Heart left ventricle (tissue), 16 donors: ENCODE measurements around the gene VPREB3. TPM values are rescaled to one million over a fixed set of nuclear protein-coding genes. Genes with fewer than 3 reads are reported as not detected.
A peak's percentile ranks its signal among the peaks of the same experiment; 100 is the strongest.

Experiments used
- ATAC-seq, 4 donors: fragments of 200-7000 bp; cut with Tn5 transposase; one replicate each; pipeline ENCODE4 v1.9.1; 2020 to 2022; ENCODE audit warnings: moderate library complexity in 4 of 4, mild to moderate bottlenecking in 3 of 4, moderate number of reproducible peaks in 1 of 4
- DNase-seq, 5 donors: peaks; one replicate each; pipeline ENCODE4 v3.0.0-alpha.2; 2020
- H3K27ac ChIP-seq, 12 donors: fragments of 200-600 bp; sonication (generic) in 4 of 12; one replicate each; pipeline versions ENCODE4 v1.5.0 to v1.8.0; 2016 to 2022; ENCODE audit warnings: mild to moderate bottlenecking in 2 of 12
- H3K27me3 ChIP-seq, 9 donors: fragments of 200-600 bp; sonication (generic) in 2 of 9; one replicate each; pipeline versions ENCODE4 v1.5.1 to v1.8.0; 2016 to 2022; ENCODE audit warnings: mild to moderate bottlenecking in 3 of 9
- H3K36me3 ChIP-seq, 9 donors: fragments of 200-600 bp; sonication (generic) in 2 of 9; one replicate each; pipeline versions ENCODE4 v1.5.0 to v1.8.0; 2018 to 2022; ENCODE audit warnings: mild to moderate bottlenecking in 2 of 9
- H3K4me1 ChIP-seq, 12 donors: fragments of 200-600 bp; sonication (generic) in 4 of 12; one replicate each; pipeline versions ENCODE4 v1.5.0 to v1.8.0; 2016 to 2022; ENCODE audit warnings: mild to moderate bottlenecking in 3 of 12
- H3K4me3 ChIP-seq, 12 donors: fragments of 200-600 bp; sonication (generic) in 4 of 12; one replicate each; pipeline versions ENCODE4 v1.5.0 to v1.8.0; 2017 to 2022; ENCODE audit warnings: mild to moderate bottlenecking in 9 of 12, moderate library complexity in 4 of 12
- H3K9me3 ChIP-seq, 12 donors: fragments of 200-600 bp; sonication (generic) in 4 of 12; one replicate each; pipeline versions ENCODE4 v1.5.0 to v1.8.0; 2016 to 2022; ENCODE audit warnings: mild to moderate bottlenecking in 1 of 12
- POLR2A ChIP-seq, 2 donors: fragments of 450-650 bp; IDR thresholded peaks; one replicate each; pipeline ENCODE4 v1.6.1; 2017; ENCODE audit warnings: antibody characterized with exemption in 2 of 2, mild to moderate bottlenecking in 2 of 2, moderate library complexity in 2 of 2
- WGBS, 4 donors: extraction: QIAGEN DNeasy Blood & Tissue Kit in 2 of 4; methylation state at CpG; one replicate each; pipeline versions ENCODE4 v1.1.5 to v1.1.7; 2013 to 2018; 5-methylcytosine and 5-hydroxymethylcytosine counted together
- intact Hi-C, 10 donors: fragments of 100-400 bp; cut with DNase I; formaldehyde crosslinking; loops; one replicate each; pipeline versions ENCODE4 v1.11.1 to v1.14.2; 2022
- long read RNA-seq, 3 donors: library from polyadenylated mRNA; unstranded; transcript quantifications; one replicate each; pipeline ENCODE4 v2.0.0, GENCODE V29; 2020 to 2021
- polyA plus RNA-seq, 2 donors: library from polyadenylated mRNA; stranded (reverse); fragments of 200-250 nt; gene quantifications; one replicate each; pipeline ENCODE4 v1.2.3, GENCODE V29; 2013
- total RNA-seq, 9 donors: library from RNA; depleted of rRNA in 2 of 9; stranded (reverse); fragments of >200 nt in 2 of 9; fragmentation: NEBNext Ultra II Directional in 3 of 9; extraction: Animal tissue kit (Norgen Biotek cat#: 25700) in 3 of 9; gene quantifications; one replicate each; pipeline versions ENCODE4 v1.1.0 to v1.2.4, GENCODE V29; 2016 to 2023
- TF ChIP-seq, protein P1 (sequence below), 12 donors: fragments of 200-600 bp; sonication (generic) in 4 of 12; IDR thresholded peaks; one replicate each; pipeline versions ENCODE4 v1.5.0 to v1.8.0; 2018 to 2022; ENCODE audit warnings: antibody characterized with exemption in 12 of 12, mild to moderate bottlenecking in 5 of 12
- donor health status: ischemic (EF 13 %, LVEDD 7.1; RV severe dilation, severe dysfunction).
- donor health status: healthy with polysubstance abuse.
- donor health status: DM: no; HTN: yes; CAD: no.
- donor health status: DM: no; HTN: no; CAD: no.
- donor health status: ischemic (EF 25% LVEDD 6.9; RV normal size, moderate dysfunction).
- donor health status: ischemic (EF 25% LVEDD 5.7; RV mildly dilated, moderate dysfunction).
- donor health status: healthy.
- donor health status: DM: yes; HTN: yes; CAD: no.
- donor health status: ischemic (EF 35%, LVEDD 5.7; RV mildly dilated, moderate dysfunction).
- donor health status: nonischemic (EF 11% LVEDD 7.7; RV severe dilation, severe dysfunction).
- donor health status: DM: yes; HTN: yes; CAD: no.
- donor health status: PGD.
- donor health status: ischemic (EF 29% LVEDD 5.4; RV normal size, mild dysfunction).
- donor health status: nonischemic (EF 23%, LVEDD 6.1; RV moderate dilation, normal function).

VPREB3 gene
- 1 to 10 TPM in 2 of 9 donors, under 1 TPM in 4, not detected in 3; 0.63 to 3.2 (median 0.84) TPM for total RNA-seq
- under 1 TPM; 0.75 to 0.80 TPM for polyA plus RNA-seq
- long read RNA-seq, donor 1 = 0 reads
- long read RNA-seq, donor 2 = 0 reads
- long read RNA-seq, donor 3 = 0 reads

DNA sequence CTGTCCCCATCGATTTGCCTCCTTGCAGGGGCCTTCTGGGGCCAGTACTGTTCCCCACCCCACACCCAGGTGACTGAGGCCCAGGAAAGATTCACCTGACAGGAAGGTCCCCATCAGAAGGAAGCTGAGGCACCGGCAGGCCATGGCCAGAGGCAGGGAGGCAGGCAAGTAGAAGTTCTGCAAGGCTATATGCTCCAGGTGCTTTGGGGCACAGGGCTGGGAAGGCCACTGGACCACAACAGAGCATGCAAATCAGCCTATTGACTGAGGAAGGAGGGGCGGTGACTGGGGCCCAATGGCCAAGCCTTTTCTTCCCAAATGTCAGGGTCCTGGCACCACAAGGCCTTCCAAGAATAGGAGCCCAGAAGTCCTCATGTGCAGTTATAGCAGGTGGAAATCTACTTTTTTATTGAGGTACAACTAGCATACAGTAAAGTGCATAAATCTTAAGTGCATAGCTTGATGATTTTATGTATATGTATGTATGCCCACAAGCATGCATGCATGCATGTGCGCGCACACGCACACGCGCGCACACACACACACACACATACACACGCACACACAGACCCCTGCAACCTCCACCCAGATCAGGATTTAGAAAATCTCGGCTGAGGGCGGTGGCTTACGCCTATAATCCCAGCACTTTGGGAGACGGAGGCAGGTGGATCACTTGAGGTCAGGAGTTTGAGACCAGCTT lies at the start of gene VPREB3:
TSS of gene VPREB3 (minus strand) at position 206 of the 700 bp plus-strand sequence. CDS start at position 144, 62 bp downstream.
- H3K4me3 ChIP-seq = no peak within 1 kb of the TSS
- TF ChIP-seq POLR2A (IDR thresholded peaks at IDR 0.05) = no peak
- TF ChIP-seq, protein P1, sequence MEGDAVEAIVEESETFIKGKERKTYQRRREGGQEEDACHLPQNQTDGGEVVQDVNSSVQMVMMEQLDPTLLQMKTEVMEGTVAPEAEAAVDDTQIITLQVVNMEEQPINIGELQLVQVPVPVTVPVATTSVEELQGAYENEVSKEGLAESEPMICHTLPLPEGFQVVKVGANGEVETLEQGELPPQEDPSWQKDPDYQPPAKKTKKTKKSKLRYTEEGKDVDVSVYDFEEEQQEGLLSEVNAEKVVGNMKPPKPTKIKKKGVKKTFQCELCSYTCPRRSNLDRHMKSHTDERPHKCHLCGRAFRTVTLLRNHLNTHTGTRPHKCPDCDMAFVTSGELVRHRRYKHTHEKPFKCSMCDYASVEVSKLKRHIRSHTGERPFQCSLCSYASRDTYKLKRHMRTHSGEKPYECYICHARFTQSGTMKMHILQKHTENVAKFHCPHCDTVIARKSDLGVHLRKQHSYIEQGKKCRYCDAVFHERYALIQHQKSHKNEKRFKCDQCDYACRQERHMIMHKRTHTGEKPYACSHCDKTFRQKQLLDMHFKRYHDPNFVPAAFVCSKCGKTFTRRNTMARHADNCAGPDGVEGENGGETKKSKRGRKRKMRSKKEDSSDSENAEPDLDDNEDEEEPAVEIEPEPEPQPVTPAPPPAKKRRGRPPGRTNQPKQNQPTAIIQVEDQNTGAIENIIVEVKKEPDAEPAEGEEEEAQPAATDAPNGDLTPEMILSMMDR (IDR thresholded peaks at IDR 0.05) = no peak
- no peak within 1 kb of the TSS for H3K27ac ChIP-seq
- H3K36me3 ChIP-seq = no peaks in the 10 kb centered on the region
- DNase-seq = peak in 1 of 5 donors; percentile 37
- peaks cover 0 to 22% (median 8%) of the 10 kb centered on the region in 12 donors for H3K4me1 ChIP-seq
- no peak for ATAC-seq
- no peaks in the 10 kb centered on the region for H3K9me3 ChIP-seq
- intact Hi-C loops = loop anchor here in 1 of 10 donors (5.0 kb wide), 1 partner anchor 37 kb away; no protein-coding TSS in a partner anchor
- H3K27me3 ChIP-seq = no peaks in the 10 kb centered on the region
- 79 to 95% (median 88%) methylated on average over 12 to 14 of the region's 14 CpGs for WGBS, 4 donors

- no peaks in the 10 kb centered on the region for H3K9me3 ChIP-seq
- DNase-seq = no peak
- no peak overlapping the region for H3K4me3 ChIP-seq
- peaks cover 0 to 97% (median 91%) of the 10 kb centered on the region in 9 donors for H3K36me3 ChIP-seq
- 82 to 91% (median 83%) methylated on average over 17 to 21 of the region's 21 CpGs for WGBS, 4 donors
- H3K27me3 ChIP-seq = no peaks in the 10 kb centered on the region
- no peak overlapping the region for H3K27ac ChIP-seq
- TF ChIP-seq, protein P1 (IDR thresholded peaks at IDR 0.05) = no peak
- no peak for TF ChIP-seq POLR2A (IDR thresholded peaks at IDR 0.05)
- H3K4me1 ChIP-seq = peaks cover 0 to 5% (median 0%) of the 10 kb centered on the region in 12 donors
- intact Hi-C loops = no loop called here
- peak in 1 of 4 donors; percentile 11 for ATAC-seq
Measured at GRCh38 chr22:23803001-23803819, 49.0 kb upstream of the VPREB3 start.

DNA sequence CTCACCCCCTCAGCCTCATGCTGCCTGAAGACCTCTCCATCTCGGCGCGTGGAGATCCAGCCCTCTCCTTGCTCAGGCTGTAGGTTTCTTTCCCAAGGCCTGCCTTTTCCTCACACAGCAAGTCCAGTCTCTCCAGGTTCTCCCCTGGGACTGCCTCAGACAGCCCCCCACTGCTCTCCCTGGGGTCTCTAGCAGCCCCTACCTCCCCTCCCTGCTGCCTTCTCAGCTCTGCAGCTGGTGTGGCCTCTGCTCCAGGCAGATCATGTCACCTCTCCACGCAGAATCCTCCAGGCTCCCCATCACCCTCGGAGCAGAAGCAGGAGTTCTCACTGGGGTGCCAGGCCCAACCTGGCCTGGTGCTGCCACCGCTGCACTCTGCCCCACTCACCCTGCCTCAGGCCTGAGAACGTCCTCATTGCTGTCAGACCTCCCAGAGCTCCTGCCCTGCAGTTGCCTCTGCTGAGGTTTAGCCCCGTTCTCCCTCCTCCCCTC lies 47.7 kb upstream of the VPREB3 start:
- 88 to 94% (median 93%) methylated on average over 8 of the region's 8 CpGs for WGBS, 4 donors
- peaks cover 0 to 5% (median 0%) of the 10 kb centered on the region in 12 donors for H3K4me1 ChIP-seq
- H3K36me3 ChIP-seq = peaks cover 0 to 98% (median 90%) of the 10 kb centered on the region in 9 donors
- no peak overlapping the region for H3K4me3 ChIP-seq
- H3K27ac ChIP-seq = no peak overlapping the region
- no peaks in the 10 kb centered on the region for H3K27me3 ChIP-seq
- intact Hi-C loops = no loop called here
- H3K9me3 ChIP-seq = no peaks in the 10 kb centered on the region
- TF ChIP-seq, protein P1 (IDR thresholded peaks at IDR 0.05) = no peak
- TF ChIP-seq POLR2A (IDR thresholded peaks at IDR 0.05) = no peak
- no peak for DNase-seq
- no peak for ATAC-seq
